HCT116 (cell line): ENCODE results near the gene B3GALNT2. TPM values are rescaled to one million over a fixed set of nuclear protein-coding genes. Genes with fewer than 3 reads are reported as not detected.

ENCODE experiments used
- ATAC-seq: fragments of 200-7000 bp; cut with Tn5 transposase; 2 replicates; pipeline ENCODE4 v1.9.1; 2020; ENCODE audit warnings: mild to moderate bottlenecking, moderate library complexity
- BruUV-seq: library from RNA; stranded (reverse); fragments of 400-500 nt; replicated peaks from 2 replicates; lab custom pipeline; 2021; lab: Mats Ljungman, UMichigan
- CTCF ChIA-PET: fragments of 300-600 bp; sonication (Branson Sonifier 250); formaldehyde crosslinking; loops from one replicate; lab custom pipeline; 2021; ENCODE audit warnings: antibody characterized with exemption; lab: Charles Lee
- POLR2A ChIA-PET: fragments of 300-600, 350-600 bp; sonication (Branson Sonifier 250); formaldehyde crosslinking; loops from one replicate; lab custom pipeline; 2021; ENCODE audit warnings: antibody characterized with exemption; lab: Charles Lee
- RAD21 ChIA-PET, 2 experiments: fragments of 300-600 bp; sonication (Branson Sonifier 250); formaldehyde crosslinking; loops; one replicate each; lab custom pipeline; 2023; ENCODE audit warnings: low total read pairs in 2 of 2; ENCODE audit not compliant: uncharacterized antibody in 2 of 2, unreplicated experiment in 2 of 2, low non-redundant PET in 1 of 2; lab: Charles Lee
- DNase-seq: peaks from one replicate; pipeline ENCODE4 v3.0.0-alpha.2; 2010; ENCODE audit warnings: low read depth, low spot score
- H2AFZ ChIP-seq: fragments of 200-600 bp; shearing (Covaris generic), sonication (generic); 2 replicates; pipeline ENCODE4 v1.6.1; 2017; ENCODE audit warnings: low read depth, mixed run types, mixed read lengths, antibody characterized with exemption, low read length; ENCODE audit not compliant: poor library complexity, severe bottlenecking
- H3K27ac ChIP-seq: 2 replicates; pipeline ENCODE4 v1.5.1; 2012; ENCODE audit warnings: low read depth, low read length
- H3K27me3 ChIP-seq: fragments of 200-600 bp; sonication (generic); 2 replicates; pipeline ENCODE4 v1.6.1; 2016; ENCODE audit warnings: mixed run types, low read length, mixed read lengths; ENCODE audit not compliant: insufficient read depth
- H3K36me3 ChIP-seq, 2 experiments: fragments of 200-500 bp in 1 of 2; fragments of 200-600 bp in 1 of 2; sonication (Bioruptor generic) in 1 of 2; sonication (generic) in 1 of 2; 2 replicates each; pipeline versions ENCODE4 v1.5.1 to v1.6.1; 2014 to 2016; ENCODE audit warnings: low read length in 2 of 2, inconsistent platforms in 1 of 2, mixed read lengths in 1 of 2, mixed run types in 1 of 2; ENCODE audit not compliant: insufficient read depth in 2 of 2, control insufficient read depth in 1 of 2
- H3K4me1 ChIP-seq, 2 experiments: fragments of 200-600 bp in 1 of 2; sonication (generic) in 1 of 2; 2 replicates each; pipeline versions ENCODE4 v1.5.1 to v1.6.1; 2012 to 2017; ENCODE audit warnings: low read length in 2 of 2, inconsistent platforms in 1 of 2, mild to moderate bottlenecking in 1 of 2, mixed read lengths in 1 of 2, mixed run types in 1 of 2, moderate library complexity in 1 of 2; ENCODE audit not compliant: insufficient read depth in 2 of 2, control insufficient read depth in 1 of 2
- H3K4me2 ChIP-seq: fragments of 200-600 bp; sonication (generic); 2 replicates; pipeline ENCODE4 v1.6.1; 2017; ENCODE audit warnings: mixed run types, low read length, mixed read lengths
- H3K4me3 ChIP-seq, 2 experiments: fragments of 200-600 bp in 1 of 2; sonication (generic) in 1 of 2; replicated peaks in 1 of 2; 2 replicates each; pipeline ENCODE4 v1.5.1; 2011 to 2016; ENCODE audit warnings: low read length in 2 of 2, control low read depth in 1 of 2, low read depth in 1 of 2, mild to moderate bottlenecking in 1 of 2, mixed read lengths in 1 of 2, mixed run types in 1 of 2
- H3K79me2 ChIP-seq: fragments of 200-600 bp; sonication (generic); 2 replicates; pipeline ENCODE4 v1.6.1; 2017; ENCODE audit warnings: mild to moderate bottlenecking, mixed run types, low read length, moderate library complexity, mixed read lengths; ENCODE audit not compliant: insufficient read depth
- H3K9ac ChIP-seq: fragments of 200-600 bp; sonication (generic); 2 replicates; pipeline ENCODE4 v1.6.1; 2016; ENCODE audit warnings: low read length, mixed read lengths
- H3K9me2 ChIP-seq: fragments of 200-600 bp; sonication (generic), shearing (Covaris generic); 2 replicates; pipeline ENCODE4 v1.6.1; 2017; ENCODE audit warnings: mixed run types, mild to moderate bottlenecking, moderate library complexity; ENCODE audit not compliant: insufficient read depth
- H3K9me3 ChIP-seq, 2 experiments: fragments of 200-500 bp in 1 of 2; fragments of 200-600 bp in 1 of 2; sonication (Bioruptor generic) in 1 of 2; sonication (generic) in 1 of 2; 2 replicates each; pipeline ENCODE4 v1.6.1; 2014 to 2017; ENCODE audit warnings: low read length in 2 of 2, mixed read lengths in 2 of 2, inconsistent platforms in 1 of 2, low read depth in 1 of 2, mild to moderate bottlenecking in 1 of 2, mixed run types in 1 of 2, moderate library complexity in 1 of 2; ENCODE audit not compliant: control insufficient read depth in 1 of 2, insufficient read depth in 1 of 2
- H4K20me1 ChIP-seq: fragments of 200-600 bp; sonication (generic), shearing (Covaris generic); 2 replicates; pipeline ENCODE4 v1.6.1; 2017; ENCODE audit warnings: mixed run types, mild to moderate bottlenecking, moderate library complexity; ENCODE audit not compliant: insufficient read depth
- CBX3 ChIP-seq: IDR thresholded peaks from 2 replicates; pipeline ENCODE4 v1.6.1; 2012; ENCODE audit warnings: low read depth
- EGR1 ChIP-seq: IDR thresholded peaks from 2 replicates; pipeline ENCODE4 v1.6.1; 2012; ENCODE audit warnings: low read depth
- ELF1 ChIP-seq: IDR thresholded peaks from 2 replicates; pipeline ENCODE4 v1.6.1; 2012; ENCODE audit warnings: low read depth, borderline replicate concordance
- EZH2 ChIP-seq: fragments of 200-600 bp; sonication (generic); IDR thresholded peaks from 2 replicates; pipeline ENCODE4 v1.6.1; 2017; ENCODE audit warnings: antibody characterized with exemption, mixed run types
- FOSL1 ChIP-seq: IDR thresholded peaks from 2 replicates; pipeline ENCODE4 v1.6.1; 2012; ENCODE audit warnings: low read depth
- JUND ChIP-seq: IDR thresholded peaks from 2 replicates; pipeline ENCODE4 v1.6.1; 2012
- MAX ChIP-seq: IDR thresholded peaks from 2 replicates; pipeline ENCODE4 v1.6.1; 2012
- POLR2A ChIP-seq: IDR thresholded peaks from 2 replicates; pipeline ENCODE4 v1.7.0; 2011; ENCODE audit warnings: borderline replicate concordance; ENCODE audit not compliant: insufficient read depth, insufficient read length; ENCODE audit errors: extremely low read depth
- RAD21 ChIP-seq: IDR thresholded peaks from 2 replicates; pipeline ENCODE4 v1.6.1; 2012; ENCODE audit warnings: low read depth, mild to moderate bottlenecking
- SIN3A ChIP-seq: IDR thresholded peaks from 2 replicates; pipeline ENCODE4 v1.6.1; 2012; ENCODE audit warnings: low read depth
- SP1 ChIP-seq: IDR thresholded peaks from 2 replicates; pipeline ENCODE4 v1.6.1; 2012; ENCODE audit warnings: low read depth
- ZFX ChIP-seq: fragments of 450-650 bp; IDR thresholded peaks from 2 replicates; pipeline ENCODE4 v1.6.1; 2017
- ZNF274 ChIP-seq: fragments of 200-500 bp; sonication (Bioruptor generic); IDR thresholded peaks from 2 replicates; pipeline ENCODE4 v1.6.1; 2014; ENCODE audit warnings: mild to moderate bottlenecking, low read depth, low read length, inconsistent platforms
- intact Hi-C: fragments of 100-400 bp; cut with micrococcal nuclease; formaldehyde crosslinking; loops from 2 replicates; pipeline ENCODE4 v1.10.0; 2022
- total RNA-seq: library from RNA; stranded (reverse); gene quantifications from one replicate; pipeline ENCODE4 v1.2.1, GENCODE V29; 2021; ENCODE audit not compliant: unreplicated experiment

B3GALNT2 gene
- total RNA-seq, 1 experiment from 2014 or later: 36.8 TPM

GRCh38 chr1:235426143-235426542 lies 78.1 kb downstream of the B3GALNT2 start:
- RAD21 ChIA-PET: no interaction called here
- POLR2A ChIA-PET: no interaction called here
- Histone ChIP-seq H2AFZ (no peak overlapping the region), H3K4me1 (peaks cover 20 to 23% of the 10 kb centered on the region in 2 experiments), H3K27me3 (no peaks in the 10 kb centered on the region), H4K20me1 (no peaks in the 10 kb centered on the region), H3K36me3 (no peaks in the 10 kb centered on the region), H3K27ac (no peak overlapping the region), H3K79me2 (no peaks in the 10 kb centered on the region; the same call in 1 of the 2 replicates), H3K4me2 (no peak overlapping the region), H3K9ac (no peak overlapping the region), H3K9me3 (no peaks in the 10 kb centered on the region), H3K4me3 (no peak overlapping the region), H3K9me2 (no peaks in the 10 kb centered on the region)
- DNase-seq: no peak
- no peak for ATAC-seq
- no TSS peak for BruUV-seq
- TF ChIP-seq ZNF274 (no peak), EZH2 (no peak), SIN3A (no peak), EGR1 (no peak)
- intact Hi-C loops: no loop called here
- CTCF ChIA-PET: interaction anchor here (1.5 kb wide), 1 partner anchor 11 kb away, joined by 4 read pairs; no protein-coding TSS in a partner anchor

GRCh38 chr1:235425357-235425756 lies 78.9 kb downstream of the B3GALNT2 start:
- Histone ChIP-seq H3K27me3 (no peaks in the 10 kb centered on the region), H3K4me1 (peaks cover 20 to 23% of the 10 kb centered on the region in 2 experiments), H3K9me2 (no peaks in the 10 kb centered on the region), H2AFZ (no peak overlapping the region), H3K36me3 (no peaks in the 10 kb centered on the region), H4K20me1 (no peaks in the 10 kb centered on the region), H3K9ac (no peak overlapping the region), H3K9me3 (no peaks in the 10 kb centered on the region), H3K27ac (no peak overlapping the region), H3K79me2 (no peaks in the 10 kb centered on the region; the same call in 1 of the 2 replicates), H3K4me3 (no peak overlapping the region), H3K4me2 (no peak overlapping the region)
- ChIA-PET CTCF (interaction anchor here (1.5 kb wide), 1 partner anchor 10 kb away, joined by 4 read pairs; no protein-coding TSS in a partner anchor), POLR2A (no interaction called here), RAD21 (no interaction called here)
- intact Hi-C loops: no loop called here
- DNase-seq (no peak), ATAC-seq (no peak)
- BruUV-seq: no TSS peak
- TF ChIP-seq ZFX (no peak), JUND (no peak), POLR2A (no peak), SIN3A (no peak), CBX3 (no peak), FOSL1 (no peak), ZNF274 (no peak), ELF1 (no peak), EZH2 (no peak), RAD21 (no peak), SP1 (no peak), MAX (no peak)
